ENCODE measurements around the gene SMIM21.

Gene SMIM21

GRCh38 chr18:75378376-75379315, 48.9 kb downstream of the SMIM21 start:
- no peak overlapping the region for H3K4me3 ChIP-seq (replicated peaks; ENCODE audit: low read depth, low read length)
- TF ChIP-seq, protein P1, sequence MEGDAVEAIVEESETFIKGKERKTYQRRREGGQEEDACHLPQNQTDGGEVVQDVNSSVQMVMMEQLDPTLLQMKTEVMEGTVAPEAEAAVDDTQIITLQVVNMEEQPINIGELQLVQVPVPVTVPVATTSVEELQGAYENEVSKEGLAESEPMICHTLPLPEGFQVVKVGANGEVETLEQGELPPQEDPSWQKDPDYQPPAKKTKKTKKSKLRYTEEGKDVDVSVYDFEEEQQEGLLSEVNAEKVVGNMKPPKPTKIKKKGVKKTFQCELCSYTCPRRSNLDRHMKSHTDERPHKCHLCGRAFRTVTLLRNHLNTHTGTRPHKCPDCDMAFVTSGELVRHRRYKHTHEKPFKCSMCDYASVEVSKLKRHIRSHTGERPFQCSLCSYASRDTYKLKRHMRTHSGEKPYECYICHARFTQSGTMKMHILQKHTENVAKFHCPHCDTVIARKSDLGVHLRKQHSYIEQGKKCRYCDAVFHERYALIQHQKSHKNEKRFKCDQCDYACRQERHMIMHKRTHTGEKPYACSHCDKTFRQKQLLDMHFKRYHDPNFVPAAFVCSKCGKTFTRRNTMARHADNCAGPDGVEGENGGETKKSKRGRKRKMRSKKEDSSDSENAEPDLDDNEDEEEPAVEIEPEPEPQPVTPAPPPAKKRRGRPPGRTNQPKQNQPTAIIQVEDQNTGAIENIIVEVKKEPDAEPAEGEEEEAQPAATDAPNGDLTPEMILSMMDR (IDR thresholded peaks at IDR 0.05; ENCODE audit: low read depth, low read length, missing control alignments): no peak
- DNase-seq (ENCODE audit: extremely low read depth, low read depth): no peak

DNA sequence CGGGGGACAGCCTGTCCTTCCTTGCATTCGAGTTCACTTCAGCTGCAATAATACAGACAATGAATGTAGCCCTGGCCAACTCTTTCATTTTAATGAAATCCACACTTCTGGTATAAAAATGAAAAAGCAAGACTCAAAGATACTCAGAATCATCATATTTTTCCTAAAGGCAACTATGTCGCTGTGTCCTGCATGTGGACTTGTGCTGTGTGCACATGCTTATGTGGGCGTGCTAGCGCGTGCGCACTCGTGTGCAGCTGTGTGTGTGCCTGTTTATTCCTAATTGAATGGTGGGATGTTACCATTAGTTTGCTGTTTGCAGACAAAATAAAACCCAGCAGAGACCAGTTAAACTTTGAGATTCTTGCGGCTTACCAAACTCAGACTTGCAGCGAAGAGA, 49.6 kb downstream of the SMIM21 start:
- TF ChIP-seq, protein P1 (IDR thresholded peaks at IDR 0.05; ENCODE audit: low read depth, low read length, missing control alignments): no peak
- H3K4me3 ChIP-seq (replicated peaks; ENCODE audit: low read depth, low read length): no peak overlapping the region
- no peak for DNase-seq (ENCODE audit: extremely low read depth, low read depth)

- DNase-seq (ENCODE audit: extremely low read depth, low read depth): no peak
- no peak overlapping the region for H3K4me3 ChIP-seq (replicated peaks; ENCODE audit: low read depth, low read length)
- TF ChIP-seq, protein P1 (IDR thresholded peaks at IDR 0.05; ENCODE audit: low read depth, low read length, missing control alignments): no peak
Observed at GRCh38 chr18:75377258-75377657, 50.2 kb downstream of the SMIM21 start.

DNA sequence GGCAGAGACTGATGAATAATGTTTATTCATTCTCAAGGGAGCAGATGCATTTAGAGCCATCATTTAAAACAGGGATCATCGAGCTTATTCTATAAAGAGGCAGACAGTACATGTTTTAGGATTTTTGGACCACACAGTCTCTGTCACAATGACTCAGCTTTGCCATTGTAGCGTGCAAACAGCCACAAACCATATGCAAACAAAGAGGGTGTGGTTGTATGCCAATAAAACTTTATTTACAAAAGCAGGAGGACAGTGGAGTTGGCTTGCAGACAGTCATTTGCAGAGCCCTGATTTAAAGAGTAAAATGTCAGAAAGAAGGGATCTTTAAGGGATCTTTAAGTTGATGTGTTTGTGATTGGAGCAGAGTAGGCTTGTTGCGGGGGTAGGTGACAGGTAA, 51.5 kb downstream of the SMIM21 start:
- no peak overlapping the region for H3K4me3 ChIP-seq (replicated peaks; ENCODE audit: low read depth, low read length)
- TF ChIP-seq, protein P1 (IDR thresholded peaks at IDR 0.05; ENCODE audit: low read depth, low read length, missing control alignments): no peak
- no peak for DNase-seq (ENCODE audit: extremely low read depth, low read depth)

GRCh38 chr18:75375341-75375740, 52.2 kb downstream of the SMIM21 start:
- no peak overlapping the region for H3K4me3 ChIP-seq (replicated peaks; ENCODE audit: low read depth, low read length)
- TF ChIP-seq, protein P1 (IDR thresholded peaks at IDR 0.05; ENCODE audit: low read depth, low read length, missing control alignments): no peak
- no peak for DNase-seq (ENCODE audit: extremely low read depth, low read depth)

GRCh38 chr18:75374466-75374865, 53.0 kb downstream of the SMIM21 start:
- TF ChIP-seq, protein P1 (IDR thresholded peaks at IDR 0.05; ENCODE audit: low read depth, low read length, missing control alignments): no peak
- no peak for DNase-seq (ENCODE audit: extremely low read depth, low read depth)
- no peak overlapping the region for H3K4me3 ChIP-seq (replicated peaks; ENCODE audit: low read depth, low read length)
